GM21825 (cell line): ENCODE data around the gene OR8B12.
"Not testable (repeated sequence)": the region's sequence is repeated elsewhere in the genome, so short reads cannot be mapped to it uniquely, and the experiment has no call there.

Experiments used
- ATAC-seq: cut with Tn5 transposase; IDR thresholded peaks from one replicate; pipeline ENCODE4 v1.9.1; 2021; ENCODE audit warnings: mild to moderate bottlenecking, moderate library complexity; ENCODE audit not compliant: unreplicated experiment

The OR8B12 gene

GRCh38 chr11:124533626-124534025, 9.8 kb downstream of the OR8B12 start:
- ATAC-seq, result no peak

DNA sequence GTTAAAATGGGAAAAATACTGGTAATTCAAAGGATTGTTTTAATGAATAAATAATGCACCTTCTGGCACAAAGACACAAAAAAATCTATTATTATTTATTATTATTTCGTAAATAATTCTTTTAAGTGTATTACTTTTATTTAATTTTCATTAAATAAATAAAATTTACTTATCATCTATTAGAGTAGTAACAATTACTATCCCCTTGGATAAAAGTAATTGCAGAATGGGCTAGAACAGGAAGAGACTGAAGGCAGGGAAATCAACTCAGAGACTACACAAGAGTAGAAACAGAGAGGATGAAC, 23.0 kb downstream of the OR8B12 start:
- no peak for ATAC-seq

GRCh38 chr11:124519850-124520549, 23.5 kb downstream of the OR8B12 start:
- ATAC-seq, result no peak

- no peak for ATAC-seq
These were observed 24.4 kb downstream of the OR8B12 start for GRCh38 chr11:124518989-124519451.

DNA sequence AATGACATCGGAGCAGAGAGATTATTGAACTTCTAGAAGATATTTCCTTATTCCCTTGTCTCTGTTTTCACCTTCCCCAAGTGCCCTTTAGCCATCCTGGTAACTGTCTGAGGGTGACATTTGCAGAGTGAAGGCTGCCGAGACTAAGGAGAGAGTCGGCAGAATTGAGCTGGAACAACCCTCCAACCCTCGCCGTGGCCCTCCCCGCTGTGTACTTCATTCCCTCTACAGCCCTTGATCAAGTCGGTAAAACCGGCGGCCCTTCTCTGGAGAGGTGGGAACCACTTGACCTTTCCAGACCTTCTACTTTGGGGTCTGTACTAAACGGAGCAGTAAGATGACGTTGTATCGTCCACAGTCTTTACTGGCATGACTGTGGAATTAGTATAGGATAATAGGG, 26.1 kb downstream of the OR8B12 start:
- ATAC-seq, result no peak

DNA sequence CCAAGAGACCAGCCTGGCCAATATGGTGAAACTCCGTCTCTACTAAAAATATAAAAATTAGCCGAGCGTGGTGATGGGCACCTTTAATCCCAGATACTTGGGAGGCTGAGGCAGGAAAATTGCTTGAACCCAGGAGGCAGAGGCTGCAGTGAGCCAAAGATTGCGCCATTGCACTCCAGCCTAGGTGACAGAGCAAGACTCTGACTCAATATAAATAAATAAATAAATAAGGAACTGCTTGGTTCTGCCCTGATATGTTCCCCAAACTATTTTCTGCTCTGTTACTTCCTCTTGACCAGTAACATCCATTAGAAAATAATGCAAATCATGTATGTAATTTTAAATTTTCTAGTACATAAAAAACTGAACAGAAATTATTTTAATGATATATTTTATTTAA, 28.8 kb downstream of the OR8B12 start:
- ATAC-seq, result not testable (repeated sequence)

DNA sequence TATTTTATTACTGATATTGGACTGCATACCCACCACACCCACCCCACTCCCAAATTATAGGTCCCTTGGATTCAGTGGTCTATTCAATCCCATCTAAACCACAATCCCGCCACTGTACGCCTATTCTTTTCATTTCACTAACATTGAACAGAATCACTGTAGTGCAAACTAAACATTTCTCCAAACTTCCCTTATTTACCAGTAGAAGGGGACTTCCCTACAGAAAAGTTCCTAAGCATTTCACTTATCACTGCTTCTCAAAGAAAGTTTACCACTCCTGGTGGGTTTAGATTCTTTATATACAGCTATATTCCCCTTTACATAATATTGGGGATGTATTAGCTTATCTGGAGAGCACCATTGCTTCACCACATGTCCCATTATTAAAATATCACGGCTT, 29.3 kb downstream of the OR8B12 start:
- no peak for ATAC-seq

DNA sequence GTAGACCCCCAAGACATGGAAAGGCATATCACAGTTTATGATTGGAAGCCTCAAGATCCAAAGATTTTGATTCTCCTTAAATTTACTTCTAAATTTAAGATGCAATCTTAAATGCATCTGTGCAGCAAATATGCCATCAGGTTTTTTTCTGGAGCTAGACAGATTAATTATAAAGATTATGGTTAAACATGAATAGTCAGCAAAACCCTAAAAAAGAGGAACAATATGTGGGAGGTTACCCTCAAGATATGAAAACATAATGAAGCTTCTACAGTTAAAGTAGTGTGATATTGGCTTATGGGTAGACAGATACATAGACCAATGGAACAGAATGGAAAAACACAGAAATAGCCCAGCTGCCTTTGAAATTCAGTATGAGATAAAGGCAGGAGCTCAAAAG, 31.7 kb downstream of the OR8B12 start:
- ATAC-seq, result no peak

DNA sequence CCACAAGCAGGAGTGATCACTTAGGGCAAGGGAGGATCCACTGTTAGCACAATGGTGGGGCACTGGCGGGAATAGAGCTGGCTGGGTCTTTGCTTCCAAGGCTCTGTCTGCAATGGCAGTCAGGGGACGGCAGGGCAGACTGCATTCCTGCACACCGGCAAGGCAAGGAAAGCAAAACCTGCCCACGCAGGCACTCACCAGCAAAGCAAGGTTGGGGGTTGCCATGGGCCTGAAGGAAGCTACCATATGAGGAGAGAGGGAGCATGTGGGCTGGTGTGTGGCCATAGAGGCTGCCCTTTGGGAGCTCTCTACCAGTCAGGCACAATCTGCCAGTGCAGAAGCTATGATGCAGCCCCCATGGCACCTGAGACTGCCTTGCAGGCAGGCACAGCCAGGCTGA, 33.2 kb downstream of the OR8B12 start:
- ATAC-seq, result no peak

DNA sequence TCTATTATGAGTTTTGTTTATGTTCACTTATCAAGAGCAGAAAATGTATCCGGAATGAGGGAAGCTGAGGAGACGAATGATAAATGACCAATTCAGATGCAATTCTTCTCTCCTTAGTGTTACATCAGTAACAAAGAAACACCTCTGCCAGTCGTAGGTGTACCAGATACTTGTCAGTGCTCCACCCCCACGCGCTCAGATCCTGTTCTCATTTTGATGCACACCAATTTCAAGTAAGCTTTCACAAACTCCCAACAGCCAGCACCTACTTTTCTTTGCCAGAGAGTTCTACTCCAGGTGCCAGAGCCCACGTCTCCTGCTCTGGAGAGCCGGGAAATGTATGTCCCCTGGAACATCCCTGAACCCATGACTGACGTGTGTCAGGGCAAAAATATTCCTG, 43.7 kb downstream of the OR8B12 start:
- ATAC-seq, result no peak

DNA sequence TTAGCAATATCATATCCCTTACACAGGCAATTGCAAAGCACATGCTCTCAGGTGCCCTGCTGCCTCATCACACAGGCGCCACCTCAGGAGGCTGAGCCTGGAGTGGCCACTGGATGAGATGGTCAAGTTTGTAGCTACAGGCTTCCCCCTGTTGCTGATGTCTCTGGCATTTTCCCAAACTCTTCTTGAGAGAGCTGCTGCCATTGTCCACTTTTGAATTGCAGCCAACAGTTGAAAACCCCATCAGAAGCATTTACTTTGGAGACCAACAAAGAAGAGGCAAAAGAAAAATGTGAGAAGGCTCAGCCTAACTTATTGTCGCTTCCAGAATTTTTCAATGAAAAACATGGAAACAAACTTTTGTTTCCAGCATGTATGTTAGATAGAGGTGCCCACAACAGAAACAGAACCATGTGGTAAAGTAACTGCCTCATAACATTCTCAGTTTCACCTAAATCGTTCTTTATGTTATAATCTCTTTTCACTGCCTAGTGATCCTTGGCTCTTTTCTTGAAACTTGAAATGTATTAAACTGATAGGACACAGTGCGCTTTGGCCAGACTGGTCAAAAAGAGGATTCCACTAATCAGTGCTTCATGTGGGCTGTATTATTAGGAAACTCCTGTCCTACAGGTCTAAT, 50.3 kb downstream of the OR8B12 start:
- ATAC-seq, result no peak
